ENCODE data around the gene DLL4. TPM values are rescaled to one million over a fixed set of nuclear protein-coding genes. Genes with fewer than 3 reads are reported as not detected.

The DLL4 gene
- total RNA-seq, 1 donor from 2014 or later, result 0.69 TPM

DNA sequence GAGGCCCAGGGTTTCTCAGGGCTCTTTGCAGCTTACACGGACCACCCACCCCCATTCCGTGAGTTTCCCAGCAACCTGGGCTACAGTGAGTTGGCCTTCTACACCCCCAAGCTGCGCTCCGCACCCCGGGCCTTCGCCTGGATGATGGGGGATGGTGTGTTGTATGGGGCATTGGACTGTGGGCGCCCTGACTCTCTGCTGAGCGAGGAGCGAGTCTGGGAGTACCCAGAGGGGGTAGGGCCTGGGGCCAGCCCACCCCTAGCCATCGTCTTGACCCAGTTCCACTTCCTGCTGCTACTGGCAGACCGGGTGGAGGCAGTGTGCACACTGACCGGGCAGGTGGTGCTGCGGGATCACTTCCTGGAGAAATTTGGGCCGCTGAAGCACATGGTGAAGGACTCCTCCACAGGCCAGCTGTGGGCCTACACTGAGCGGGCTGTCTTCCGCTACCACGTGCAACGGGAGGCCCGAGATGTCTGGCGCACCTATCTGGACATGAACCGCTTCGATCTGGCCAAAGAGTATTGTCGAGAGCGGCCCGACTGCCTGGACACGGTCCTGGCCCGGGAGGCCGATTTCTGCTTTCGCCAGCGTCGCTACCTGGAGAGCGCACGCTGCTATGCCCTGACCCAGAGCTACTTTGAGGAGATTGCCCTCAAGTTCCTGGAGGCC lies 29.5 kb upstream of the DLL4 start:
- TF ChIP-seq, protein P1, sequence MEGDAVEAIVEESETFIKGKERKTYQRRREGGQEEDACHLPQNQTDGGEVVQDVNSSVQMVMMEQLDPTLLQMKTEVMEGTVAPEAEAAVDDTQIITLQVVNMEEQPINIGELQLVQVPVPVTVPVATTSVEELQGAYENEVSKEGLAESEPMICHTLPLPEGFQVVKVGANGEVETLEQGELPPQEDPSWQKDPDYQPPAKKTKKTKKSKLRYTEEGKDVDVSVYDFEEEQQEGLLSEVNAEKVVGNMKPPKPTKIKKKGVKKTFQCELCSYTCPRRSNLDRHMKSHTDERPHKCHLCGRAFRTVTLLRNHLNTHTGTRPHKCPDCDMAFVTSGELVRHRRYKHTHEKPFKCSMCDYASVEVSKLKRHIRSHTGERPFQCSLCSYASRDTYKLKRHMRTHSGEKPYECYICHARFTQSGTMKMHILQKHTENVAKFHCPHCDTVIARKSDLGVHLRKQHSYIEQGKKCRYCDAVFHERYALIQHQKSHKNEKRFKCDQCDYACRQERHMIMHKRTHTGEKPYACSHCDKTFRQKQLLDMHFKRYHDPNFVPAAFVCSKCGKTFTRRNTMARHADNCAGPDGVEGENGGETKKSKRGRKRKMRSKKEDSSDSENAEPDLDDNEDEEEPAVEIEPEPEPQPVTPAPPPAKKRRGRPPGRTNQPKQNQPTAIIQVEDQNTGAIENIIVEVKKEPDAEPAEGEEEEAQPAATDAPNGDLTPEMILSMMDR (conservative IDR thresholded peaks at IDR 0.05; ENCODE audit: low read depth, low read length), result no peak
- no peak overlapping the region for H3K4me3 ChIP-seq (ENCODE audit: low read depth, low read length)
- no peak for DNase-seq (ENCODE audit: low read depth)

DNA sequence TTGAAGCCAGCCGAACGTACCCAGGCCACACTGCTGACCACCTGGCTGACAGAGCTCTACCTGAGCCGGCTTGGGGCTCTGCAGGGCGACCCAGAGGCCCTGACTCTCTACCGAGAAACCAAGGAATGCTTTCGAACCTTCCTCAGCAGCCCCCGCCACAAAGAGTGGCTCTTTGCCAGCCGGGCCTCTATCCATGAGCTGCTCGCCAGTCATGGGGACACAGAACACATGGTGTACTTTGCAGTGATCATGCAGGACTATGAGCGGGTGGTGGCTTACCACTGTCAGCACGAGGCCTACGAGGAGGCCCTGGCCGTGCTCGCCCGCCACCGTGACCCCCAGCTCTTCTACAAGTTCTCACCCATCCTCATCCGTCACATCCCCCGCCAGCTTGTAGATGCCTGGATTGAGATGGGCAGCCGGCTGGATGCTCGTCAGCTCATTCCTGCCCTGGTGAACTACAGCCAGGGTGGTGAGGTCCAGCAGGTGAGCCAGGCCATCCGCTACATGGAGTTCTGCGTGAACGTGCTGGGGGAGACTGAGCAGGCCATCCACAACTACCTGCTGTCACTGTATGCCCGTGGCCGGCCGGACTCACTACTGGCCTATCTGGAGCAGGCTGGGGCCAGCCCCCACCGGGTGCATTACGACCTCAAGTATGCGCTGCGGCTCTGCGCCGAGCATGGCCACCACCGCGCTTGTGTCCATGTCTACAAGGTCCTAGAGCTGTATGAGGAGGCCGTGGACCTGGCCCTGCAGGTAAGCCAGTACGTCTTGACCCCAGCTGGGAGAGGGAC lies 28.7 kb upstream of the DLL4 start:
- H3K4me3 ChIP-seq (ENCODE audit: low read depth, low read length), result no peak overlapping the region
- no peak for DNase-seq (ENCODE audit: low read depth)
- TF ChIP-seq, protein P1 (conservative IDR thresholded peaks at IDR 0.05; ENCODE audit: low read depth, low read length), result no peak

DNA sequence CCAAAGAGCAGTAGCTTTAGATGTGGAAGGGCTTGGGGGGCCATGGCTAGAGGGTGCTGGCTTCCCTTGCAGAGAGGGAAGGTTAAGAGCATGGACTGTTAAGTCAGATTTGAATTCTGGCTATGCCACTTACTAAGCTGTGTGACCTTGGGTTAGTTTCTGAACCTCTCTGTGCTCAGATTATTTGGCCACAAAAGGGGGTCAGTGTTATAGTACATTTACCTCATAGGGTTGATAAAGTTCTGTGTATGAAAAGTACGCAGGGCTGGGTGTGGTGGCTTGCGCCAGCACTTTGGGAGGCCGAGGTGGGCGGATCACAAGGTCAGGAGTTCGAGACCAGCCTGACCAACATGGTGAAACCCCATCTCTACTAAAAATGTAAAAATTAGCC lies 28.1 kb upstream of the DLL4 start:
- no peak for DNase-seq (ENCODE audit: low read depth)
- TF ChIP-seq, protein P1 (conservative IDR thresholded peaks at IDR 0.05; ENCODE audit: low read depth, low read length), result no peak
- H3K4me3 ChIP-seq (ENCODE audit: low read depth, low read length), result no peak overlapping the region

DNA sequence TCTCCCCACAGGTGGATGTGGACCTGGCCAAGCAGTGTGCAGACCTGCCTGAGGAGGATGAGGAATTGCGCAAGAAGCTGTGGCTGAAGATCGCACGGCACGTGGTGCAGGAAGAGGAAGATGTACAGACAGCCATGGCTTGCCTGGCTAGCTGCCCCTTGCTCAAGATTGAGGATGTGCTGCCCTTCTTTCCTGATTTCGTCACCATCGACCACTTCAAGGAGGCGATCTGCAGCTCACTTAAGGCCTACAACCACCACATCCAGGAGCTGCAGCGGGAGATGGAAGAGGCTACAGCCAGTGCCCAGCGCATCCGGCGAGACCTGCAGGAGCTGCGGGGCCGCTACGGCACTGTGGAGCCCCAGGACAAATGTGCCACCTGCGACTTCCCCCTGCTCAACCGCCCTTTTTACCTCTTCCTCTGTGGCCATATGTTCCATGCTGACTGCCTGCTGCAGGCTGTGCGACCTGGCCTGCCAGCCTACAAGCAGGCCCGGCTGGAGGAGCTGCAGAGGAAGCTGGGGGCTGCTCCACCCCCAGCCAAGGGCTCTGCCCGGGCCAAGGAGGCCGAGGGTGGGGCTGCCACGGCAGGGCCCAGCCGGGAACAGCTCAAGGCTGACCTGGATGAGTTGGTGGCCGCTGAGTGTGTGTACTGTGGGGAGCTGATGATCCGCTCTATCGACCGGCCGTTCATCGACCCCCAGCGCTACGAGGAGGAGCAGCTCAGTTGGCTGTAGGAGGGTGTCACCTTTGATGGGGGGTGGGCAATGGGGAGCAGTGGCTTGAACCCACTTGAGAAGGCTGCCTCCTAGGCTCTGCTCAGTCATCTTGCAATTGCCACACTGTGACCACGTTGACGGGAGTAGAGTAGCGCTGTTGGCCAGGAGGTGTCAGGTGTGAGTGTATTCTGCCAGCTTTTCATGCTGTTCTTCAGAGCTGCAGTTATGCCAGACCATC lies 26.3 kb upstream of the DLL4 start:
- no peak overlapping the region for H3K4me3 ChIP-seq (ENCODE audit: low read depth, low read length)
- TF ChIP-seq, protein P1 (conservative IDR thresholded peaks at IDR 0.05; ENCODE audit: low read depth, low read length), result no peak

DNA sequence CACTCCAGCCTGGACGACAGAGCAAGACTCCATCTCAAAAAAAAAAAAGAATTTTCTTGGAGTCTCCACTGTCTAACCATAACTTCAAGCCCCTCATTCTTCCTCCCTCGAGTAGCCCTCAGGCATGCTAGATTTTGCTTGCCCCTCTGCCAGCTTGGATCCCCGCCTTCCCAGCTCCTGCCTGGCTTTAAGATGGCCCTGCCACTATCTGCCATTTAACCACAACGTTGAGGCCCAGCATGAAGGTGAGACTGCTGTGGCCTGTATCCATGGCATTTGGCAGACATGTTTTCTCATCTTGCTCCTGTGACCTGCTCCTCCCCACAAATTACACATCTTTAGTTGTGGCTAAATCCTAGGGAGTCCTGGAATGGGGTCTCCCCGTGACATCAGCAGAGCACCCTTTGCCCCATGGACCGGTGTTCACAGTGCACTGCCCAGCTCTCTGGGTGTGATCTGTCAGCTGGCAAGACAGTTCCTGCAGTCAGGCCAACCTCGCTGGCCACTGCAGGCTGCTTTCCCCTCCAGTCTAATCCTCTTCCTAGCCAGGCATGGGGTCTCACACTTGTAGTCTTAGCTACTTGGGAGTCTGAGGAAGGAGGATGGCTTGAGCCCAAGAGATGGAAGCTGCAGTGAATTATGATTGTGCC lies 24.5 kb upstream of the DLL4 start:
- DNase-seq (ENCODE audit: low read depth), result no peak
- no peak overlapping the region for H3K4me3 ChIP-seq (ENCODE audit: low read depth, low read length)
- TF ChIP-seq, protein P1 (conservative IDR thresholded peaks at IDR 0.05; ENCODE audit: low read depth, low read length), result no peak

More for the DNA sequence above, 26.3 kb upstream of the DLL4 start:
- DNase-seq (ENCODE audit: low read depth), result no peak

All from epithelial cell of proximal tubule (primary cell).